Measurements from ENCODE around the gene NECTIN4. TPM values are rescaled to one million over a fixed set of nuclear protein-coding genes. Genes with fewer than 3 reads are reported as not detected.

NECTIN4 gene
- total and polyA plus RNA-seq, 2 of the 8 experiments (the other 6 are each of a cell fraction or from before 2014, with no cell fraction given), result 0.19 to 0.71 TPM

DNA sequence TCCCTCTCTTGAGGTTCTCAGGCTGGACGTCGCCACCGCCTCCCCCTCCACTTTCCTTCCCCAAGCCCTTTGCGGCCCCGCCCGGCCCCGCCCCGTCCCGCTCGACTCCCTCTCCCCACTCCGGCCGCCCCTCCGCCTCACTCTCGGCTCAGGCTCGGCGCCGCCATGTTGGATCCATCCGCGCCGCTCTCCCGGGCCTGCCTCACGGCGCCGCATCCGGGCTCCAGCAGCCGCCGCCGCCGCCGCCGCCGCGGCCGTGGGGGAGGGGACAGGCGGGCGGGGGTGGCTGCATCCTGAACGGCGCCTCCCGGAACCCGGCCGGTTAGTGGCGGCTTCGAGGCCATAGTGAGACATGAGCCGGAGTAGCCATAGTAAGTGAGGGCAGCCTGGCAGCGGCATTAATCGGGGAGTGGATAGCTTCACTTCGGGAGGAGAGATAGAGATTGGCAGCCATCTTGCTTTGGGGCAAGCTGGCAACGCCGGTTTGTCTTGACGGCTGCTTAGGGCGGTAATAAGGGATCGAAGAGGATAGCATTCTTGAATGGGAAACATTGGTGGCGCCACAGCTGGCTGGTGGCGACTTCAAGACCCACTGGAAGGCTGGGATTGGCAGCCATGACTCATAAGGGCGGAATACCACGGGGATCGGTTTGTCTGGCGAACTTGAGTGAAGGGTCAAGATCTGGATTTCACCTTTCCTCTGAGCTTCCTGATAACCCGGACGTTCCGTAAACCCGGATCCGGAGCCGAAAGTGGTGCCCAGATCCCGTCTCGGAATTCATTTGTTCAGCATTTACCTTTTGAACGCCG lies 43.3 kb upstream of the NECTIN4 start, which contains the start of gene DEDD (continued):
- TF ChIP-seq CTBP2 (IDR thresholded peaks at IDR 0.05; ENCODE audit: borderline replicate concordance, insufficient read depth, insufficient read length, low read length) (peak; percentile 11), SRF (IDR thresholded peaks at IDR 0.05; ENCODE audit: low read depth, low read length) (0 out of 2 replicates have a peak, but pooled peaks have one; percentile 19), BRCA1 (IDR thresholded peaks at IDR 0.05; ENCODE audit: low read depth, low read length) (no peak)
